22Rv1 (cell line): ENCODE results near the gene ZNF484.
"Not testable (repeated sequence)": the region's sequence is repeated elsewhere in the genome, so short reads cannot be mapped to it uniquely, and the experiment has no call there.

Source experiments
- H3K27ac ChIP-seq: fragments of 450-650 bp; 2 replicates; pipeline ENCODE4 v1.5.1; 2017
- CTCF ChIP-seq: fragments of 450-650 bp; IDR thresholded peaks from 2 replicates; pipeline ENCODE4 v1.5.1; 2017; ENCODE audit warnings: mild to moderate bottlenecking
- ZFX ChIP-seq: fragments of 450-650 bp; IDR thresholded peaks from 2 replicates; pipeline ENCODE4 v1.6.1; 2017; ENCODE audit warnings: antibody characterized with exemption, borderline replicate concordance

The ZNF484 gene

DNA sequence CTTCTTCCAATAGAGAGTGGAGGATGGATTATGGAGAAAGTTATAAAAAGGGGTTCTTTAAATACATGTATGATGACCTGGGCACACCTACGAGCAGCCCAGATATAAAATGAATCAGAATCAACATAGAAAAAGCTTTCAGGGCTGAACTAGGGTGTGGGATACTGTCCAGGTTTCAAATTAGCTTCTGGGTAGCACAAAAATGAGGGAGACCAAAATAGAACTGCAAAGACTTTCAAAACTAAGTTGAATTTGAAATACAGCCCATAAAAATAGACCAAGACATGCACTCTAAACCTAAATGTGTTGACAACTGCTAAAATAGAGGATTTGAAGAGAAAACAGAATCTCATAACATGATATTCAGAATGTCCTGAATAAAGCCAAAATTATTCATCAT is 17.0 kb downstream of the ZNF484 start:
- no peak overlapping the region for H3K27ac ChIP-seq
- no peak for TF ChIP-seq CTCF
- TF ChIP-seq ZFX = no peak

- no peak for TF ChIP-seq ZFX
- no peak for TF ChIP-seq CTCF
- no peak overlapping the region for H3K27ac ChIP-seq
Observed at GRCh38 chr9:92857236-92857635, 20.6 kb downstream of the ZNF484 start.

GRCh38 chr9:92853716-92854115 is 24.1 kb downstream of the ZNF484 start:
- H3K27ac ChIP-seq = no peak overlapping the region

DNA sequence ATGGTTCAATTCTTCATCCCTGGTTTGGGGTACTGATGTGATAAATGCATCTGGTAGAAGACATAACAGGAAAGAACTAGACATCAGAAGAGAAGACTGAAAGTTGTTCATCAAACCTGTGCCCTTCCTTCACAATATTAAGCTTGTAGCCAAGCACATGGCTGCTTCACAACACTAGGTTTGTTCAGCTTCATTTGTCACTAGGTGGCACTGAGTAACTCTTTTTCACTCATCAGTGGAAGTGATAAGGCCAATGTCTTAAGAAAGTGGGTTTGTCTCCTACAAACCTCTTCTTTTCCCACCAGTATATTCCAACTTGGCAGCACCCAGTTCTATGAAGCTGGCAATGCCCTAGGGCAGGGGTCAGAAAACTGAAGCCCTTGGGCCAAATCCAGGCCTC is 26.9 kb downstream of the ZNF484 start:
- TF ChIP-seq CTCF (no peak), ZFX (no peak)
- H3K27ac ChIP-seq = no peak overlapping the region

More at GRCh38 chr9:92853716-92854115, 24.1 kb downstream of the ZNF484 start:
- TF ChIP-seq CTCF (no peak), ZFX (no peak)

DNA sequence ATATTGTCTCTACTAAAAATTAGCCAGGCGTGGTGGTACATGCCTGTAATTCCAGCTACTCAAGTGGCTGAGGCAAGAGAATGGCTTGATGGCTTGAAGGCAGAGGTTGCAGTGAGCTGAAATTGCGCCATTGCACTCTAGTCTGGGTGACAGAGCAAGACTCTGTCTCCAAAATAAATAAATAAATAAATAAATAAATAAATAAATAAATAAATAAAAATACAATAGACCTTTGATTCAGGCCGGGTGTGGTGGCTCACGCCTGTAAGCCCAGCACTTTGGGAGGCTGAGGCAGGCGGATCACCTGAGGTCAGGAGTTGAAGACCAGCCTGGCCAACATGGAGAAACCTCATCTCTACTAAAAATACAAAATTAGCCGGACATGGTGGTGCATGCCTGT is 29.1 kb downstream of the ZNF484 start:
- not testable (repeated sequence) for H3K27ac ChIP-seq

DNA sequence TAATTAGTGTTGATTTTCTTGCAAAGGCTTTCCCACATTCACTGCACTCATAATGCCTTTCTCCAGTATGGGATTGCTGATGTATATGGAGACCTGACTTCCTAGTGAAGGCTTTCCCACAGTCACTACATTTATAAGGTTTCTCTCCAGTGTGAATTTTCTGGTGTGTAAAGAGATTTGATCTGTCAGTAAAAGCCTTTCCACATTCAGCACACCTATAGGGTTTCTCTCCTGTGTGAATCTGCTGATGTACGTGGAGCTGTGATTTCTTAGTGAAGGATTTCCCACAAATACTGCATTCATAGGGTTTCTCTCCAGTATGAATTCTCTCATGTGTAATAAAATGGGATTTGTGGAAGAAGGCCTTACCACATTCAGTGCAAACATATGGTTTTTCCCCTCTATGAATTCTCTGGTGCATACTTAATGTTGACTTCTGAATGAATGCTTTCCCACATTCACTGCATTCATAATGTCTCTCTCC is 31.1 kb downstream of the ZNF484 start:
- no peak overlapping the region for H3K27ac ChIP-seq
- TF ChIP-seq CTCF = no peak
- TF ChIP-seq ZFX = no peak

GRCh38 chr9:92838411-92838810 is 39.4 kb downstream of the ZNF484 start:
- not testable (repeated sequence) for H3K27ac ChIP-seq

DNA sequence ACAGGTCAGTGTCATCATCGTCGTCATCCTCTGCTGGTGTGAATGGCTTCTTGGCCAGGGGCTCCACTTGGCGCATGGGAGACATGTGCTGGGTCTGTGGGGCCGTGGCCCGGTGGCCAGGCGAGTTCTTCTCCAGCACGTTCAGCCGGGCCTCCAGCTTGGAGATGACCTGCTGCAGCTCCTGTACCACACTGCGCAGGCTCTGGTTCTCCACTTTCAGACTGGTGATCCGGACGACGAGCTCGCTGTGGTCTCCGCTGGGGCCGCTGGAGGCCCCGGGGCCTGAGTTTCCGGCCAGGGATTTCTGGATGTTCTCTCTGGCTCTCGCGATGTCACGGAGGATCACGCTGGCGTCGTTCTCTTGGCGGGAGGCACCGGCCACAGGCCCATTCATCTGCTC is 40.6 kb downstream of the ZNF484 start:
- no peak overlapping the region for H3K27ac ChIP-seq
- TF ChIP-seq ZFX = no peak
- TF ChIP-seq CTCF = no peak
